ENCODE data around the gene FA2H. TPM values are rescaled to one million over a fixed set of nuclear protein-coding genes. Genes with fewer than 3 reads are reported as not detected.
A peak's percentile ranks its signal among the peaks of the same experiment; 100 is the strongest.

Gene FA2H
- total and polyA plus RNA-seq, 10 of the 15 experiments (the other 5 are each of a cell fraction or from before 2014, with no cell fraction given), result 0.05 to 0.73 (median 0.51) TPM; not detected in 3

DNA sequence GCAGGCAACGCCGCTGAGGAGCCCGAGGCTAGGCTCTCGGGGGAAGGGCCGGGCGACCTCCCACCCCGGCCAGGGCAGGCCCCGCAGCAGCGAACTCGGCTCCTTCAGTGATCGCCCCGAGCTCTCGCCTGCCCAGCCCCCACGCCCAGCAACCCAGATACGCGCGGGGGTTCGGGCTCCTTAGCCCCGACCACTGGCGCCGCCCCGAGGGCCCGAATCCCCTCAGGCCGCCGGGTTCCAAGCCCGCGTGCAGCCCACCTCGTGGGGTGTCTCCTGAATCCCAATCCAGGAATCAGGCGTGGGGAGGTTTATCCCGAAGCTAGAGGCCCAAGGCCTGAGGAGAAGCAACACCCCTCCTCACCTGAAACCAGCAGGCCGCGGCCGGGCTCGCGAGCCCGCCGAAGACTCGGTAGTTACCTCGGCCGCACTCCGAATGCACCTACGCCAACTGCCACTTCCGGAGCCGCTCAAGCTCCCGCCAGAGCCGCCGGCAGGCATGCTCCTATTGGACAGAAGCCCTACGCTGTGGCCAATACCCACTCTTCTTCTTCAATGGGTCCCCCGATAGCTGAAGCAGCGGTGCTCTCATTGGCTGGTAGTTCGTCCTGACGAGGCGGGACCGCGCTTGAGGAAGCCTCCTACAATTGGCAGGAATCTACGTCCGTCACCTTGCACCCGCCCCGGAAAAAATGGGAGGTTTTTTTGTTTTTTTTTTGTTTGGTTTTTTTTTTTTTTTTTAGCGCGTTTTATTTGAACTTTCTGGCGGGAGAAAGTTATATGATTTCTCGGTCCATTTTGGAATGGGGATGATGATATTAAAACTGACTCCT is 108.0 kb downstream of the FA2H start, which contains the start of gene RFWD3 (continued):
- TF ChIP-seq, protein P1, sequence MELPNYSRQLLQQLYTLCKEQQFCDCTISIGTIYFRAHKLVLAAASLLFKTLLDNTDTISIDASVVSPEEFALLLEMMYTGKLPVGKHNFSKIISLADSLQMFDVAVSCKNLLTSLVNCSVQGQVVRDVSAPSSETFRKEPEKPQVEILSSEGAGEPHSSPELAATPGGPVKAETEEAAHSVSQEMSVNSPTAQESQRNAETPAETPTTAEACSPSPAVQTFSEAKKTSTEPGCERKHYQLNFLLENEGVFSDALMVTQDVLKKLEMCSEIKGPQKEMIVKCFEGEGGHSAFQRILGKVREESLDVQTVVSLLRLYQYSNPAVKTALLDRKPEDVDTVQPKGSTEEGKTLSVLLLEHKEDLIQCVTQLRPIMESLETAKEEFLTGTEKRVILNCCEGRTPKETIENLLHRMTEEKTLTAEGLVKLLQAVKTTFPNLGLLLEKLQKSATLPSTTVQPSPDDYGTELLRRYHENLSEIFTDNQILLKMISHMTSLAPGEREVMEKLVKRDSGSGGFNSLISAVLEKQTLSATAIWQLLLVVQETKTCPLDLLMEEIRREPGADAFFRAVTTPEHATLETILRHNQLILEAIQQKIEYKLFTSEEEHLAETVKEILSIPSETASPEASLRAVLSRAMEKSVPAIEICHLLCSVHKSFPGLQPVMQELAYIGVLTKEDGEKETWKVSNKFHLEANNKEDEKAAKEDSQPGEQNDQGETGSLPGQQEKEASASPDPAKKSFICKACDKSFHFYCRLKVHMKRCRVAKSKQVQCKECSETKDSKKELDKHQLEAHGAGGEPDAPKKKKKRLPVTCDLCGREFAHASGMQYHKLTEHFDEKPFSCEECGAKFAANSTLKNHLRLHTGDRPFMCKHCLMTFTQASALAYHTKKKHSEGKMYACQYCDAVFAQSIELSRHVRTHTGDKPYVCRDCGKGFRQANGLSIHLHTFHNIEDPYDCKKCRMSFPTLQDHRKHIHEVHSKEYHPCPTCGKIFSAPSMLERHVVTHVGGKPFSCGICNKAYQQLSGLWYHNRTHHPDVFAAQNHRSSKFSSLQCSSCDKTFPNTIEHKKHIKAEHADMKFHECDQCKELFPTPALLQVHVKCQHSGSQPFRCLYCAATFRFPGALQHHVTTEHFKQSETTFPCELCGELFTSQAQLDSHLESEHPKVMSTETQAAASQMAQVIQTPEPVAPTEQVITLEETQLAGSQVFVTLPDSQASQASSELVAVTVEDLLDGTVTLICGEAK (IDR thresholded peaks at IDR 0.05; ENCODE audit: borderline replicate concordance), result peak; percentile 90
- TF ChIP-seq, protein P2, sequence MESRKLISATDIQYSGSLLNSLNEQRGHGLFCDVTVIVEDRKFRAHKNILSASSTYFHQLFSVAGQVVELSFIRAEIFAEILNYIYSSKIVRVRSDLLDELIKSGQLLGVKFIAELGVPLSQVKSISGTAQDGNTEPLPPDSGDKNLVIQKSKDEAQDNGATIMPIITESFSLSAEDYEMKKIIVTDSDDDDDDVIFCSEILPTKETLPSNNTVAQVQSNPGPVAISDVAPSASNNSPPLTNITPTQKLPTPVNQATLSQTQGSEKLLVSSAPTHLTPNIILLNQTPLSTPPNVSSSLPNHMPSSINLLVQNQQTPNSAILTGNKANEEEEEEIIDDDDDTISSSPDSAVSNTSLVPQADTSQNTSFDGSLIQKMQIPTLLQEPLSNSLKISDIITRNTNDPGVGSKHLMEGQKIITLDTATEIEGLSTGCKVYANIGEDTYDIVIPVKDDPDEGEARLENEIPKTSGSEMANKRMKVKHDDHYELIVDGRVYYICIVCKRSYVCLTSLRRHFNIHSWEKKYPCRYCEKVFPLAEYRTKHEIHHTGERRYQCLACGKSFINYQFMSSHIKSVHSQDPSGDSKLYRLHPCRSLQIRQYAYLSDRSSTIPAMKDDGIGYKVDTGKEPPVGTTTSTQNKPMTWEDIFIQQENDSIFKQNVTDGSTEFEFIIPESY (IDR thresholded peaks at IDR 0.05), result no peak
- TF ChIP-seq BHLHE40 (IDR thresholded peaks at IDR 0.05; ENCODE audit: borderline replicate concordance in 1 of 2, low read depth in 2 of 2, low read length in 1 of 2), result peak in 1 of 2 experiments; percentile 35; a peak in 1 of 4 replicates
- TF ChIP-seq JUNB (IDR thresholded peaks at IDR 0.05), result no peak
- 0 out of 2 replicates have a peak, but pooled peaks have one; percentile 34 for TF ChIP-seq NFIC (IDR thresholded peaks at IDR 0.05; ENCODE audit: low read depth, low read length)
- TF ChIP-seq, protein P3, sequence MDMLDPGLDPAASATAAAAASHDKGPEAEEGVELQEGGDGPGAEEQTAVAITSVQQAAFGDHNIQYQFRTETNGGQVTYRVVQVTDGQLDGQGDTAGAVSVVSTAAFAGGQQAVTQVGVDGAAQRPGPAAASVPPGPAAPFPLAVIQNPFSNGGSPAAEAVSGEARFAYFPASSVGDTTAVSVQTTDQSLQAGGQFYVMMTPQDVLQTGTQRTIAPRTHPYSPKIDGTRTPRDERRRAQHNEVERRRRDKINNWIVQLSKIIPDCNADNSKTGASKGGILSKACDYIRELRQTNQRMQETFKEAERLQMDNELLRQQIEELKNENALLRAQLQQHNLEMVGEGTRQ (IDR thresholded peaks at IDR 0.05; ENCODE audit: borderline replicate concordance, low read depth, low read length), result no peak
- TF ChIP-seq SREBF1 (IDR thresholded peaks at IDR 0.05; ENCODE audit: low read length), result no peak
- TF ChIP-seq CEBPB (IDR thresholded peaks at IDR 0.05; ENCODE audit: borderline replicate concordance in 1 of 2, low read depth in 2 of 2, low read length in 2 of 2), result no peak
- TF ChIP-seq, protein P4, sequence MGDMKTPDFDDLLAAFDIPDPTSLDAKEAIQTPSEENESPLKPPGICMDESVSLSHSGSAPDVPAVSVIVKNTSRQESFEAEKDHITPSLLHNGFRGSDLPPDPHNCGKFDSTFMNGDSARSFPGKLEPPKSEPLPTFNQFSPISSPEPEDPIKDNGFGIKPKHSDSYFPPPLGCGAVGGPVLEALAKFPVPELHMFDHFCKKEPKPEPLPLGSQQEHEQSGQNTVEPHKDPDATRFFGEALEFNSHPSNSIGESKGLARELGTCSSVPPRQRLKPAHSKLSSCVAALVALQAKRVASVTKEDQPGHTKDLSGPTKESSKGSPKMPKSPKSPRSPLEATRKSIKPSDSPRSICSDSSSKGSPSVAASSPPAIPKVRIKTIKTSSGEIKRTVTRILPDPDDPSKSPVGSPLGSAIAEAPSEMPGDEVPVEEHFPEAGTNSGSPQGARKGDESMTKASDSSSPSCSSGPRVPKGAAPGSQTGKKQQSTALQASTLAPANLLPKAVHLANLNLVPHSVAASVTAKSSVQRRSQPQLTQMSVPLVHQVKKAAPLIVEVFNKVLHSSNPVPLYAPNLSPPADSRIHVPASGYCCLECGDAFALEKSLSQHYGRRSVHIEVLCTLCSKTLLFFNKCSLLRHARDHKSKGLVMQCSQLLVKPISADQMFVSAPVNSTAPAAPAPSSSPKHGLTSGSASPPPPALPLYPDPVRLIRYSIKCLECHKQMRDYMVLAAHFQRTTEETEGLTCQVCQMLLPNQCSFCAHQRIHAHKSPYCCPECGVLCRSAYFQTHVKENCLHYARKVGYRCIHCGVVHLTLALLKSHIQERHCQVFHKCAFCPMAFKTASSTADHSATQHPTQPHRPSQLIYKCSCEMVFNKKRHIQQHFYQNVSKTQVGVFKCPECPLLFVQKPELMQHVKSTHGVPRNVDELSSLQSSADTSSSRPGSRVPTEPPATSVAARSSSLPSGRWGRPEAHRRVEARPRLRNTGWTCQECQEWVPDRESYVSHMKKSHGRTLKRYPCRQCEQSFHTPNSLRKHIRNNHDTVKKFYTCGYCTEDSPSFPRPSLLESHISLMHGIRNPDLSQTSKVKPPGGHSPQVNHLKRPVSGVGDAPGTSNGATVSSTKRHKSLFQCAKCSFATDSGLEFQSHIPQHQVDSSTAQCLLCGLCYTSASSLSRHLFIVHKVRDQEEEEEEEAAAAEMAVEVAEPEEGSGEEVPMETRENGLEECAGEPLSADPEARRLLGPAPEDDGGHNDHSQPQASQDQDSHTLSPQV (IDR thresholded peaks at IDR 0.05), result no peak
- TF ChIP-seq FOS (IDR thresholded peaks at IDR 0.05; ENCODE audit: borderline replicate concordance, extremely low read depth, insufficient read length), result peak; percentile 95
- peak; percentile 20 for TF ChIP-seq SMAD1 (IDR thresholded peaks at IDR 0.05; ENCODE audit: low read depth, partially characterized antibody)
- TF ChIP-seq RBBP5 (conservative IDR thresholded peaks at IDR 0.05), result no peak
- TF ChIP-seq SPI1 (IDR thresholded peaks at IDR 0.05; ENCODE audit: borderline replicate concordance, insufficient read depth, low read depth, low read length), result no peak
- no peak; the same call in 1 of the 2 replicates for TF ChIP-seq PAX5 (IDR thresholded peaks at IDR 0.05; ENCODE audit: borderline replicate concordance, low read depth, low read length)
- TF ChIP-seq MYC (IDR thresholded peaks at IDR 0.05; ENCODE audit: insufficient read depth, insufficient read length, insufficient replicate concordance, low read length, severe bottlenecking), result peak; percentile 82
- TF ChIP-seq MEF2A (IDR thresholded peaks at IDR 0.05; ENCODE audit: insufficient read depth, low read depth, low read length), result 0 out of 2 replicates have a peak, but pooled peaks have one; percentile 7
- 0 out of 2 replicates have a peak, but pooled peaks have one; percentile 47 for TF ChIP-seq TCF12 (IDR thresholded peaks at IDR 0.05; ENCODE audit: low read depth, low read length)
